ENCODE data around the gene CD151.

The CD151 gene

DNA sequence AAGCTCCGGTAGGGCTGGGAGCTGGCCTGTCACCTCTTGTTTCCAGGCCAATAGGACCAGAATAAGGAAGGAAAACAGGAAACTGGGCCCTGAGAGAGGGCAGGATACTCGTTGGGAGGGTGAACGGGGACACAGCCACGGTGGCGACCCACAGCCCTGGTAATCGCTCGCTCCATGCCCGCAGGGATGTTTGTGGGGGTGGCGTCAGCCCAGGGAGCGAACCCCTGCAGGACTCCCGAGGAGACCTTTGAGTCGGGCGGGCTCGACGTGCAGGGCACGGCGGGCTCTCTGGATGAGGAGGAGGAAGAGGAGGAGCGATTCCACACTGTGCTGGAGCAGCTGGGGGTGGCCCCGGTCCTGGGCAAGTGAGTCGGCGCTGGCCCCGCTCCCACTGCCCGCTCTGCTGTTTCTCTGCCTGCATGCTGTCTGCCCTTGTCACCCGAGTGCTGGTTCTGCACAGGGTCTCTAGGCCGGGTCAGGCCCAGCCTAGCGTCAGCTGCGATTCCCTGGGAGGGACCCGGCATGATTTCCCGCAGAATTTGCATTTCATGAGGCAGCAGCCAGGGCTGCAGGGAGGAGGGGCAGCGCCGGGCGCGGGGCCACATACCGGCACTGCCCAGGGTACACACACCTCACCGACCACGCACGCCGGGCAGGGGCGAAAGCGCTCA, 3.4 kb upstream of the CD151 start:
- no peak for DNase-seq (ENCODE audit: low spot score)

DNA sequence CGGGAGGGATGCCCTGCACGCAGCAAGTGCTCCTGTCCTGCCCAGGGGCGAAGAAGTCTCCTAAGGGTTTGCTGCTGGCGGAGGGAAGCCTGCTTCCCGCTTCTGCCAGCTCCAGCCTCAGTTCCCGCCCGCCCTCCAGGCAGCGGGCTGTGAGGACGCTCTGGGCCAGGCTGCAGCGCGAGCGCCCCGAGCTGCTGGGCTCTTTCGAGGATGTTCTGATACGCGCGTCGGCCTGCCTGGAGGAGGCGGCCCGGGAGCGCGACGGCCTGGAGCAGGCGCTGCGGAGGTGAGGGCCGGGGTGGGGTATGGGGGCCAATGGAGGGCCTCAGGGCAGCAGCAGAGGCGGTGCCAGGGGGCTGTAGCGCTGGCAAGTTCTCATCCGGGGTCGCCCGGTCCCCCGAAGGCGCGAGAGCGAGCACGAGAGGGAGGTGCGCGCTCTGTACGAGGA, 2.9 kb upstream of the CD151 start:
- DNase-seq (ENCODE audit: low spot score) = no peak

DNA sequence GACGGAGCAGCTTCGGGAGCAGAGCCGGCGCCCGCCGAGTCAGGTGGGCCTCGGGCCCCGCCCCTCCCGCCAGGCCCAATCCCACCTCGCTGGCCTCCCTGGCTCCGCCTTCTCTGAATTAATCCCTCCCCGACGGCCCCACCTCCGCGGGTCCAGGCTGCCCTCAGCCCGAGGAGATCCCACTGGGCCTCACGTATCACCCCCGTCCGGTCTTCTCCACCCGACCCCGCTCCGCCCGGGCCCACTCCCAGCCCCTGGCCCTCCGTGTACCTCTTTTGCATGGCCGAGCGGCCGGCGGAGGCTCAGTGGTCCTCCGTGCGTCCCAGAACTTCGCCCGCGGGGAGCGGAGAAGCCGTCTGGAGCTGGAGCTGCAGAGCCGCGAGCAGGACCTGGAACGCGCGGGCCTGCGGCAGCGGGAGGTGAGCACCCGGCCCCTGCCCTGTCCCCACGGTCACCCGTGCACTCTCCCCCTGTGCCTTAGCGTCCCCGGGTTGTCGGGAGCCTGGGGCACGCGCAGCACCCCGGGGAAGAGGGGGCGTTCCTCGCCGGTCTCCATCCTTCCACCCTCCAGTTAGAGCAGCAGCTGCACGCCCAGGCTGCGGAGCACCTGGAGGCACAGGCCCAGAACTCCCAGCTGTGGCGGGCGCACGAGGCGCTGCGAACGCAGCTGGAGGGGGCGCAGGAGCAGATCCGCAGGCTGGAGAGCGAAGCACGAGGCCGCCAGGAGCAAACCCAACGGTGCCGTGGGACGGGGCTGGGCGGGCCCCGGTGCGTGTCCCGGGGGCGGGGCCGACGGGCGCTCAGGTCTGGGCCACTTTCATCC, 2.2 kb upstream of the CD151 start:
- DNase-seq (ENCODE audit: low spot score) = no peak

DNA sequence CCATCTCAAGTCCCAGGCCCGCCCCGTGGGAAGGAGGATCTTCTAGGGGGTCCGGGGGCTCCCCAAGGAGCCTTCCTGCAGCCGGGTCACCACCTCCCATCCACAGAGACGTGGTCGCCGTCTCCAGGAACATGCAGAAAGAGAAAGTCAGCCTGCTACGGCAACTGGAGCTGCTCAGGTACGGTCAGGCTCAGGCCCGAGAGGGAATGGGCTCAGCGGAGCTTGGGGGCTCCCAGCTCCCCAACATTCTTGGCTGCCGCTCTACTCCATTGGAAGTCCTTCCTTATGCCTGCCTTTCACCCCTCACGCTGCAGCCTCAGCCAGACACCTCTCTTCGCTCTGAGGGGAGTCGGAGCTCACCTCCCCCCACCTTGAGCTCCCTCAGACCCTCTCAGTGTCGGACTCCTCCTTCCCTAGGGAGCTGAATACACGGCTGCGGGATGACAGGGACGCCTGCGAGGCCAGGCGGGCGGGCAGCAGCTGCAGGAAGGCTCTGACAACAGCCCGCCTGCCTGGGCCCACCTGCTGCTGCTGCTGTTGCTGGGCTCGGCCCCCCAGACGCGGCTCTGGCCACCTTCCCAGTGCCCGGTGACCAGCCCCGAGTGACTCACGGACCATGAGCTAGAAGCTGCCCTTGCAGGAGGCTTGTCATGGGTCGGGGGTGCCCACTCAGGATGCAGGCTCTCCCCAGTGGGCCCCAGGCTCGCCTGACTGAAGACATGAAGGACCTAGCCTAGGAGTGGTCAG, 1.5 kb upstream of the CD151 start:
- DNase-seq (ENCODE audit: low spot score) = no peak

DNA sequence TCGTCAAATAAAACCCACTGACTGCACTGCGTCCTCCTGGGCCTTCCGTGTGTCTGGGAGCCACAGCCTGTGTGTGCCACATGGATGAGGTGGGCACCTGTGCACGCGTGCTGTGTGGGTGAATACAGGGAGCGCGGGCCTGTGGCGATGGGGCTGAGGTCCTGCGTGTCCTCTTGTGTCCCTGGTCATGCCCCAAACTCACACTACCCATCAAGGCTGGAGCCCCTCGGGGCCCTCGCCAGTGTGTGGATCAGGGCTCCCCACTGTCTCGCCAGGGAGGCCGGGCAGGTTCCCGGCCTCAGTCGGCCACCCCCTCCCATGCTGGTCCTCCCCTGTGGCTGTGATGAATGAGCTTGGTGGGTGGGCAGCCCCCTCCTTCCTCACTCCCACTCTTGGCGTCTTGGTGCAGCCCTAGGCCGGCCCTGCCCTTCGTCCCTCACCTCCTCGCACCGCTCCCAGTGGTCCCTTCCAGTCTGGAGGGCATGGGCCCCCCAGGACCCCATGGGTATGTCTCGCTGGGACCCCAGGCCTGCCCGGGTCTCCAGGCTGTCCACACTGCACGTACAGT, 707 bp upstream of the CD151 start:
- DNase-seq (ENCODE audit: low spot score) = no peak

DNA sequence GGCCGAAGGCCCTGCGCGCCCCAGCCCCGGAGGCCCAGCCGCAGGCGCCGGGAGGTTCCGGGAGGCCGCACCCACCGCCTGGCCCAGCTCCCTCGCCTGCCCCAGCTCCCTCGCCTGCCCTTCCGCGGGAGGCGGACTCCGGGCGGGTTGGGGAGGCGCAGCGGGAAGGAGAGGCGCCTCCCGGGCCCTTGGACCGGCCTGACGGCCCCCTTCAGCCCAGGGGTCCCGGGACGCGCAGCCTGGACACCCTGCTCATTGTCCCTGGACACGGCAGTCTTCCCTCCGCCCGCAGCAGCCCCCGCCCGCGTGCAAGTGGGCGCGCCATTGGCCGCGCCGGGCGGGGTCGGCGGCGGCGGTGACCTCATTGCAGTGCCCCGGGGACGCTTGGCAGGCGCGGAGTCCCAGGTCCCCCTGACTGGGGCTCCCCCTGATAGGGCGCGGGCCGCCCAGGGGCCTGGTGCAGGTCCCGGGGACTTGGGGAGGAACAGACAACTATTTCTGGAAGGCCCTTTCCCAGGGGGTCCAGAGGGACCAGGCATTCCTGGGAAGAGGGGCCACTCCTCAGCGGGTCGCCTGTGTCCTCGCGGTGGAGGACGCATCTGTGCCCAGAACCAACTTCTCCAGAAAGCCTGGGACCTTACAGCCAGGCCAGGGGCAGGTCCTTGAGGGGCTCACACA, 501 bp downstream of the CD151 start:
- no peak for DNase-seq (ENCODE audit: low spot score)

DNA sequence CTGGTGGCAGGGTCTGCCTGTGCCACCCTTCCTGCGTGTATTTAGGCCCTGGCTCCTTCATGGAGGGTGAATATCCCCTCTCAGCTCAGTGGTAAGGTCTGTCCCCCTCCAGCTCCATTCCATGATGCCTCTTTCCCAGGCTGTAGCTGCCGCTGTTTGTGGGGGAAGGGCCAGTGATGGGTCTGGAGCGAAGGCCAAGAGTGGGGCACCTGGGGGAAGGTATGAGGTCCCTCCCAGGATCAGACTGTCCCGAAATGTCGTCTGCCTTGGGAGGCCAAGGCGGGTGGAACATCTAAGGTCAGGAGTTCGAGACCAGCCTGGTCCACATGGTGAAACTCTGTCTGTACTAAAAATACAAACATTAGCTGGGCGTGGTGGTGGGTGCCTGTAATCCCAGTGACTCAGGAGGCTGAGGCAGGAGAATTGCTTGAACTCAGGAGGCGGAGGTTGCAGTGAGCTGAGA, 1.1 kb downstream of the CD151 start:
- DNase-seq (ENCODE audit: low spot score) = no peak

DNA sequence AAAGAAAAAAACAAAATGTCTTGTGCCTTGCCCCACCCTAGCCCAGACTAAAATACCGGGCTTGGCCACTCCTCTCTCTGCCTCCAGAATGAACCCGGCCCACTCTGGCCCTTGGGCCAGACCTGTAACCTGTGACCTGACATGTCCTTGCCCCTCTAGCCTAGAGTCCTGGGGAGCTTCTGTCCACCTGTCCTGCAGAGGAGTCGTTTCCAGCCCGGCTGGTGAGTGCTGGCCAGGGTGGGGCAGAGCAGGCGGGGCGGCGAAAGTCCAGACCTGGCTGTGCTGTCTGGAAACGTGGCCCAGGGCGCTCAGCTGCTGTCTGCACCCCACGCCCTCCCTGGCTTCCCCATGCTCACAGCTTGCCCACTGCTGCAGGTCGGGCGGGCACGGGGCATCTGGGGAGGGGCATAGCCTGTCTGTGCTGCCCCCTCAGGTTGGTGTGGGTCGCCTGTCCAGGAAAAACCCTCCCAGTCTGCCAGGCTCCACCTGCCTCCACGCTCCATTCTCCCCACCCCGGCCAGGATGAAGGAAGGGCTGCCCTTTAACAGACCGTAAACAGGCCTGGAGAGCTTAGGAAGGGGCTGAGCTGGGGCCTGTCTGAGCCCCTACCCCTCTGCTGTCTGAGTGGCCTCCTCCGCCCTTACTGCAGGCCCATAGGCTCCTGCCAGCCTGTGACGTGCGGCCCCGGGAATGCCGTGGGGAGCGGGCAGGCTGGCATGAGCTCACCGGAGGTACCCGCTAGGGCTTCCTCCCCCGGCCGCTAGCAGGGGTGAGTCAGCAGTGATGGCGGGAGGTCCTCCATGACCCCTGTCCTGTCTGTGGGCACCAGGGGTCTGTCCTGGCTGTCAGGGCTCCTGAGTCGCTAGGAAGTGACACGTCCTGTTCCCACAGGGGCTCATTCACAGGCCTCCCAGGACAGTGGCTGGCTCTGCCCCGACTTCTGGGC, 1.9 kb downstream of the CD151 start:
- DNase-seq (ENCODE audit: low spot score) = no peak

DNA sequence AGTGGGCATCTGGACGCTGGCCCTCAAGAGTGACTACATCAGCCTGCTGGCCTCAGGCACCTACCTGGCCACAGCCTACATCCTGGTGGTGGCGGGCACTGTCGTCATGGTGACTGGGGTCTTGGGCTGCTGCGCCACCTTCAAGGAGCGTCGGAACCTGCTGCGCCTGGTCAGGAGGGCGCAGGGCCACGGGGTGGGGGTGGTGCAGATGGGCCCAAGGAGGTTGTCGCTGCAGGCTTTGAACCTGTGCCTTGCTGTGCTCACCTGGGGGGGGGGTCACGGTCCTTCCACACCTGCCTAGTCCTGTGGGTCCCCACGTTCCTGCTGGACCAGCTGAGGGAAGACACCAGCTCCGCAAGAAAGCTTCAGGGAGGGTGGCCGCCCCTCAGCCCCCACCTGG, 3.5 kb downstream of the CD151 start:
- DNase-seq (ENCODE audit: low spot score) = no peak

DNA sequence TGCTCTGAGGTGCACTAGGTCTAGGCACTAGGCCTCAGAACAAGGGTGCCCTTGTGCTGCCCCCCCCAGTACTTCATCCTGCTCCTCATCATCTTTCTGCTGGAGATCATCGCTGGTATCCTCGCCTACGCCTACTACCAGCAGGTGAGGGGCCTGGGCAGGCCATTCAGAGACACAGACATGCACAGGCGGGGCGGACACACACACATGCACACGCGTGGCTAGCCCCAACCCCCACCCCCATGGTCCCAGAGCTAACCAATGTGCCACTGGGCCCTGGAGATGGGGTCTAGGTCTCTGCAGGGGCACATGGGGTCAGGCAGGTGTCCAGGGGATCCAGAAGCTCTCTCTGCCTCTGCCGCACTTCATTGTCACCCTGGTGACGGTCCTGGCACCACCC, 3.9 kb downstream of the CD151 start:
- no peak for DNase-seq (ENCODE audit: low spot score)

DNA sequence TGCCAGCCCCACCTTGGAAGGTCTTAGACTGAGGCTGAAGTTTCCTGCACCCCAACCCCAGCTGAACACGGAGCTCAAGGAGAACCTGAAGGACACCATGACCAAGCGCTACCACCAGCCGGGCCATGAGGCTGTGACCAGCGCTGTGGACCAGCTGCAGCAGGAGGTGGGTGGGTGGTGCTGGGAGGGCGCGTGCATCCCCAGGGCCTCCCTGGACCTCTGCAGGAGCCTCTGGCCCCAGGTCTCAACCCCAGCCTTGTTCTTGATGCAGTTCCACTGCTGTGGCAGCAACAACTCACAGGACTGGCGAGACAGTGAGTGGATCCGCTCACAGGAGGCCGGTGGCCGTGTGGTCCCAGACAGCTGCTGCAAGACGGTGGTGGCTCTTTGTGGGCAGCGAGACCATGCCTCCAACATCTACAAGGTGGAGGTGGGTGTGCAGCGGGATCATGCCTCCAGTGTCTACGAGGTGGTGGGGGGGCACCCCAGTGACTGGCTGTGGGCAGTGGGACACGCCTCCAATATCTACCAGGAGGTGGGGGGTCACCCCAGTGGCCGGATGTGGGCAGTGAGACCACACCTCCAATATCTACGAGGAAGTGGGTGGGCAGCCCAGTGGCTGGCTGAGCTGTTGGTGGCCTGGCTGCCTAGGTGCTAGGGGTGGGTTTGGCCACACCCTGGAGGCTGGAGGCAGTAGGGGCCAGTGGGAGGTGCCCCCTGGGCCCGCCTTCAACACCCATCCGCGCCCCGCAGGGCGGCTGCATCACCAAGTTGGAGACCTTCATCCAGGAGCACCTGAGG, 4.6 kb downstream of the CD151 start:
- DNase-seq (ENCODE audit: low spot score) = no peak

DNA sequence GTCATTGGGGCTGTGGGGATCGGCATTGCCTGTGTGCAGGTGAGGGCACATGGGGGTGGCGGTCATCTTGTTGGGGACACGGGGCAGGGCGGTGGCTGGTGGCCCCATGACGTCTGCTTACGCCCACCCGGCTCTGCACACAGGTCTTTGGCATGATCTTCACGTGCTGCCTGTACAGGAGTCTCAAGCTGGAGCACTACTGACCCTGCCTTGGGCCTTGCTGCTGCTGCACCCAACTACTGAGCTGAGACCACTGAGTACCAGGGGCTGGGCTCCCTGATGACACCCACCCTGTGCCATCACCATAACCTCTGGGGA, 5.2 kb downstream of the CD151 start:
- no peak for DNase-seq (ENCODE audit: low spot score)

DNA sequence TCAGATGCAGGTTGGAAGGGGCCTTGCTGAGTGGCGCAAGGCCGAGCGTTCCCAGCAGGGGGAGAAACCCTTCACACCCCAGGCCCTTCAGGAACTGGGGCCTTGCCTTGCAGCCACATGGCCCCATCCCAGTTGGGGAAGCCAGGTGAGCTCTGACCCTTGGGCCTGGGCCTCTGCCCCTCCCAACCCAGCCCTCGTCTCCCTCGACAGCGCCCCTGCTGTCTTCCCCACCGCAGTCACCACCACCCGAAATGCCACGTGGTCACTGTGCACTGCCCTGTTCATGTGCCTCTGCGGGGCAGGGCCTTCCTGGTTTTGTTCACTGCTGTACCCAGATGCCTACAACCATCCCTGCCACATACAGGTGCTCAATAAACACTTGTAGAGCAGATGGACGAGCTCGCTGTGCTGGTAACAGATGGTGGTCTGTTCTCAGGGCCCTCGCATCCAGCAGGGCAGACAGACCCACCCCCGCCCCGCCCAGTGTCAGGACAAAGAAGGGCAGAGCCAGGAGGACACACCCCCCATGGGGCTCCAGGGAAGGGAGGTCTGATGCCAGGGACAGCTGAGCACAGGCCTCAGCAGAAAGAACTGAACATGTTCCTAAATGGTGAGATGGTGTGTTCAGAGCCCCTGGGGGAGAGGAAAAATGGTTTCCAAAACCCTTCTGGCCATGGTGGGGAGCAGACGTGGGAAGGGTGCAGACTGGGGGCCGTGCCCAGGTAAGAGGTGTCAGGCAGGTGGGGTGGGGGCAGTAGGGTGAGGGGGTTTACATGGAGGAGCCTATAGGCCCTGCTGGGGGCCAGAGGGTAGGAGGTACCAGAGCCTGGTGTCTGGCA, 5.9 kb downstream of the CD151 start:
- no peak for DNase-seq (ENCODE audit: low spot score)

DNA sequence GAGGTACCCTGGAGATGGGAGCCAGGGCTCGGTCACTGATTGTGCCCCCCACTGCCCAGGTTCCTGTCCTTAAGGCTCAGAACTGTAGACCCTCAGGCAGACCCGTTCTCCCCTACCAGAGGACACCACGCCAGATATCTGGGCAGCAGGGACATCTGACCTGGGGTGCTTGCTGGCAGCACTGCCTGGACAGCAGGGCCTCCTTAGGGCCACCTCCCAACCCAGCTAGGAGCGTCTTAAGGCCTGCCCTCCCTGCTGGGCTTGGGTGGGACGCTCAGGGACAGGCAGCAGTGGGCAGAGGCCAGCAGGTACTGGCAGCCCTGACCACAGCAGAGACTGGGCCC, 6.5 kb downstream of the CD151 start:
- no peak for DNase-seq (ENCODE audit: low spot score)

DNA sequence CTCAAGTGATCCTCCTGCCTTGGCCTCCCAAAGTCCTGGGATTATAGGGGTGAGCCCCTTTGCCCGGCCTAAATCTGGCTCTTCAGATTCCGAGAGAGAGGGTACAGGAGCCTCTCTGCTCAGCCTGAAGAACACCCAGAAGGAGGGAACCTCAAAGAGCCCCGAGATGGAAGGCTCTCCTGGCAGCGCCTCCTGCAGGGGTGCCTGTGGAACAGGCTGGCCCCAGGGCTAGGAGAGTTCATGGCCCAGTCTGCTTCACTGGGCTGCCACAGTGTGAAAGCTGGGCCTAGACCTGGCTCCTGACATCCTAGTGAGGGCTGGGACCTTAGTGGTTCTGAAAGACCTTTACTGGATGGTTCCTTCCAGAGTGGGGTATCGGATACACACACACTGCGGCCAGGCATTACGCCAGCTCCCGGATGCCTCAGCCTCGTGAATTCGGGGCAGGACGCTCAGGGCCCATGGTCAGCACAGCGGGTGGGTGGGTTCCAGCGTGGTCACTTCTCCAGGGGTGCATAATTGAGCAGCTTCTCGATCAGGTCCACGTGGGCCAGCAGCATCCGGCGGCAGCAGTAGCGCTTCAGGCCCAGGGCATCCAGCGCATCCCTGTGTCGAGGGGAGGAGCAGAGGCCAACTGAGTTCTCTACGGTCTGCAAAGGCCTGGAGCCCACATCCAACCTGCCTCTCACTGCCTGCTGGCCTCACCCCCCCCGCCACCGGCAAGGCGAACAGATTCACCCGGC, 7.3 kb downstream of the CD151 start:
- no peak for DNase-seq (ENCODE audit: low spot score)

DNA sequence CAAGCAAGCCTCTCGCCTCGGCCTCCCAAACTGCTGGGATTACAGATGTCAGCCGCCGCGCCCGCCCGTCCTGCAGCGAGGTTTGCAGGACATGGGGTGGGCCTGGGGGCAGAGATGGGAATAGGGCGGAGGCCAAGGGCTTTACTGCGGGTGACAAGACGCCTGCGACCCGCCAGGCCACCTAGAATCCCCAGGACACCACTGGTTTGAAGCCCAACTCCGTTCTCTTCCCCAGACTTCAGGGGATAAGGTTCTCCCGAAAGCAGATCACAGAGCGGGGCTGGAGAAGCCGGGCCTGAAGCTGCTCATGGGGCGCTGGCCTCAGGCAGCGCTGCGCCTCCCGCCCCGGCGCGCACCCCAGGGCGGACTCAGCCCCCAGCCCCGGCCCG, 9.2 kb downstream of the CD151 start:
- DNase-seq (ENCODE audit: low spot score) = no peak

DNA sequence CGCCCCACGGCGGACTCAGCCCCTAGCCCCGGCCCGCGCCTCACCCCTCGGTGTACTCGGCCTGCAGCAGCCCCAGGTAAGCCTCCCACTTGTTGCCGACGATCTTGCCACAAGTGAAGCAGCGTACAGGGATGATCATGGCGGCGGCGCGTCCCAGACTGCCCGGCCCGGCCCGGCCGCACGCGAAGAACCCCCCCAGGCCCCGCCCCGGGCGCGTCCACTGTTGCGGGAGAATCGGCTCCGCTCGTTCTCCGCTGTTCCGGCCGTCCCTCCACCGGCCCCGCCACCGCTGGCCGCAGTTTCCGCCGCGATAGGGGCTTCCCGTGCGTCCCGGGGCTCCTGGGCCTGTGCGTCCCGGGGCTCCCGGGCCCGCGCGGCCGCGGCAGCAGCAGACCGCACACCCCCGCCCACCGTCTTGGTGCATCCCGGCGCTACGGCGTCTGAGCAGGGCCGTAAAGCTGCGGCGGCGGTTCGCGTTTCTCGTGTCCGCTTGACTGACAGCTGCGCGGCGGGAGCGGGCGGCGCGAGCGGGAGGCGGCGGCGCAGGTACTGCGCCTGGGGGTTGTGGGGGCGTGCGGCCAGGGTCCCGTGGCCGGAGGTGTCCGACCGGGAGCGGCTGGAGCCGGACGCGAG, 9.7 kb downstream of the CD151 start, which contains the start of the genes POLR2L and TSPAN4:
Gene POLR2L, minus strand, starts transcription at position 160 of the 633 bp plus-strand sequence. Its CDS starts 21 bp downstream, at position 139.
Gene TSPAN4, plus strand, starts transcription at position 483 of the 633 bp plus-strand sequence. CDS start 7,453 bp downstream, outside the sequence.
- DNase-seq (ENCODE audit: low spot score) = peak; percentile 95
